Endothelial cell of umbilical vein (primary cell): ENCODE measurements around the gene PPP1R16B. TPM values are rescaled to one million over a fixed set of nuclear protein-coding genes. Genes with fewer than 3 reads are reported as not detected.

Experiments used
- BruUV-seq: library from RNA; stranded (reverse); fragments of 400-500 nt; replicated peaks from 2 replicates; lab custom pipeline; 2021; lab: Mats Ljungman, UMichigan
- CTCF ChIA-PET: fragments of 300-600, 350-600 bp; sonication (Branson Sonifier 250); formaldehyde crosslinking; loops from one replicate; lab custom pipeline; 2021; ENCODE audit warnings: antibody characterized with exemption, inconsistent platforms; lab: Charles Lee
- POLR2A ChIA-PET: fragments of 300-600, 350-600 bp; sonication (Branson Sonifier 250); formaldehyde crosslinking; loops from one replicate; lab custom pipeline; 2021; ENCODE audit warnings: antibody characterized with exemption, inconsistent platforms; lab: Charles Lee
- DNase-seq: peaks from one replicate; pipeline ENCODE4 v3.0.0-alpha.2; 2011; ENCODE audit warnings: low read depth, low spot score
- FAIRE-seq: peaks from 2 replicates; lab custom pipeline; 2011; peaks lifted over from hg19 to GRCh38; lab: Jason Lieb, UNC
- H2AFZ ChIP-seq: 2 replicates; pipeline ENCODE4 v1.6.0; 2012; ENCODE audit warnings: low read depth, low read length, control low read depth, inconsistent platforms
- H3K27ac ChIP-seq: 2 replicates; pipeline ENCODE4 v1.5.1; 2011; ENCODE audit warnings: low read depth, mild to moderate bottlenecking, control low read depth, low read length, moderate library complexity; ENCODE audit not compliant: insufficient read depth
- H3K27me3 ChIP-seq, 2 experiments: 2 replicates each; pipeline versions ENCODE4 v1.6.0 to v1.6.1; 2011; ENCODE audit warnings: low read length in 2 of 2, mixed read lengths in 1 of 2; ENCODE audit not compliant: control insufficient read depth in 2 of 2, insufficient read depth in 2 of 2
- H3K36me3 ChIP-seq, 2 experiments: 2 replicates in 1 of 2; 3 replicates in 1 of 2; pipeline ENCODE4 v1.5.1; 2011; ENCODE audit warnings: low read length in 2 of 2, mild to moderate bottlenecking in 1 of 2, moderate library complexity in 1 of 2; ENCODE audit not compliant: control insufficient read depth in 2 of 2, insufficient read depth in 2 of 2; ENCODE audit errors: extremely low read depth in 1 of 2
- H3K4me1 ChIP-seq: 3 replicates; pipeline ENCODE4 v1.5.1; 2011; ENCODE audit warnings: mild to moderate bottlenecking, low read length; ENCODE audit not compliant: control insufficient read depth, insufficient read depth; ENCODE audit errors: extremely low read depth
- H3K4me2 ChIP-seq: 2 replicates; pipeline ENCODE4 v1.6.1; 2011; ENCODE audit warnings: low read length, control low read depth, mixed read lengths; ENCODE audit not compliant: insufficient read depth
- H3K4me3 ChIP-seq, 3 experiments: fragments of 200-600 bp in 1 of 3; sonication (generic), shearing (Covaris generic) in 1 of 3; replicated peaks in 1 of 3; 2 replicates each; pipeline ENCODE4 v1.5.1; 2011 to 2016; ENCODE audit warnings: control low read depth in 3 of 3, low read length in 3 of 3, mild to moderate bottlenecking in 2 of 3, inconsistent platforms in 1 of 3, low read depth in 1 of 3, moderate library complexity in 1 of 3; ENCODE audit not compliant: insufficient read depth in 1 of 3
- H3K79me2 ChIP-seq: 2 replicates; pipeline ENCODE4 v1.6.0; 2012; ENCODE audit warnings: low read length, inconsistent platforms; ENCODE audit not compliant: control insufficient read depth, insufficient read depth
- H3K9ac ChIP-seq: replicated peaks from 2 replicates; pipeline ENCODE3; 2011; ENCODE audit warnings: low read length, control low read depth; ENCODE audit not compliant: insufficient read depth; ENCODE audit errors: extremely low read depth
- H3K9me1 ChIP-seq: replicated peaks from 3 replicates; pipeline ENCODE4 v1.6.0; 2011; ENCODE audit warnings: mild to moderate bottlenecking, low read length; ENCODE audit not compliant: control insufficient read depth, insufficient read depth; ENCODE audit errors: extremely low read depth
- H3K9me3 ChIP-seq: replicated peaks from 2 replicates; pipeline ENCODE4 v1.5.1; 2012; ENCODE audit warnings: low read length, inconsistent platforms; ENCODE audit not compliant: control insufficient read depth, insufficient read depth
- H4K20me1 ChIP-seq: replicated peaks from 2 replicates; pipeline ENCODE3; 2011; ENCODE audit warnings: mild to moderate bottlenecking, low read length; ENCODE audit not compliant: control insufficient read depth, insufficient read depth; ENCODE audit errors: extremely low read depth
- EZH2 ChIP-seq: IDR thresholded peaks from 2 replicates; pipeline ENCODE4 v1.6.1; 2012; ENCODE audit warnings: borderline replicate concordance, low read depth, mild to moderate bottlenecking, moderate library complexity, low read length, inconsistent platforms; ENCODE audit not compliant: severe bottlenecking
- FOS ChIP-seq: IDR thresholded peaks from 2 replicates; pipeline ENCODE4 v1.6.1; 2011; ENCODE audit warnings: mild to moderate bottlenecking, low read length, moderate library complexity, borderline replicate concordance; ENCODE audit not compliant: insufficient read depth
- GATA2 ChIP-seq: IDR thresholded peaks from 2 replicates; pipeline ENCODE4 v1.7.0; 2011; ENCODE audit warnings: low read depth, mild to moderate bottlenecking, moderate library complexity, mixed read lengths, low read length; ENCODE audit not compliant: insufficient read length, insufficient read depth
- JUN ChIP-seq: IDR thresholded peaks from 2 replicates; pipeline ENCODE4 v1.6.1; 2011; ENCODE audit warnings: borderline replicate concordance, low read depth; ENCODE audit not compliant: insufficient read length, insufficient read depth
- MYC ChIP-seq: IDR thresholded peaks from one replicate; pipeline ENCODE4 v1.6.1; 2011; ENCODE audit warnings: mild to moderate bottlenecking, low read depth, low read length
- dilution Hi-C: fragments of 300-500 bp; cut with MboI; formaldehyde crosslinking; loops from one replicate; pipeline ENCODE4 v1.15.0; 2019; ENCODE audit warnings: low sequenced_read_pairs; ENCODE audit not compliant: extremely low pct_ligation_motif_present
- intact Hi-C: fragments of 100-400 bp; cut with micrococcal nuclease; formaldehyde crosslinking; loops from one replicate; pipeline ENCODE4 v1.10.0; 2022
- polyA plus RNA-seq, 4 experiments: library from polyadenylated mRNA; depleted of rRNA in 3 of 4; stranded (reverse) in 3 of 4; unstranded in 1 of 4; fragments of >200 nt; gene quantifications; 2 replicates each; pipeline versions ENCODE4 v1.2.1 to v1.2.3, GENCODE V29; 2011 to 2012; ENCODE audit warnings: missing spikeins in 1 of 4
- total RNA-seq: library from RNA; stranded (reverse); gene quantifications from 2 replicates; pipeline ENCODE4 v1.2.3, GENCODE V29; 2021
- TF ChIP-seq, protein P1 (sequence below): IDR thresholded peaks from 2 replicates; pipeline ENCODE4 v1.6.1; 2011; ENCODE audit not compliant: insufficient read depth, insufficient read length
- TF ChIP-seq, protein P2 (sequence below), 2 donors: IDR thresholded peaks; 1 replicate in 1 of 2; 2 replicates in 1 of 2; pipeline ENCODE4 v1.5.1; 2011; ENCODE audit warnings: low read length in 2 of 2, mild to moderate bottlenecking in 2 of 2, moderate library complexity in 2 of 2, control low read depth in 1 of 2, inconsistent platforms in 1 of 2, low read depth in 1 of 2; ENCODE audit not compliant: insufficient read depth in 1 of 2; ENCODE audit errors: extremely low read depth in 1 of 2

Gene PPP1R16B
- total and polyA plus RNA-seq, 2 donors (not counting 3 experiments of a cell fraction or from before 2014, with no cell fraction given) = 34.7 to 68.1 TPM

DNA sequence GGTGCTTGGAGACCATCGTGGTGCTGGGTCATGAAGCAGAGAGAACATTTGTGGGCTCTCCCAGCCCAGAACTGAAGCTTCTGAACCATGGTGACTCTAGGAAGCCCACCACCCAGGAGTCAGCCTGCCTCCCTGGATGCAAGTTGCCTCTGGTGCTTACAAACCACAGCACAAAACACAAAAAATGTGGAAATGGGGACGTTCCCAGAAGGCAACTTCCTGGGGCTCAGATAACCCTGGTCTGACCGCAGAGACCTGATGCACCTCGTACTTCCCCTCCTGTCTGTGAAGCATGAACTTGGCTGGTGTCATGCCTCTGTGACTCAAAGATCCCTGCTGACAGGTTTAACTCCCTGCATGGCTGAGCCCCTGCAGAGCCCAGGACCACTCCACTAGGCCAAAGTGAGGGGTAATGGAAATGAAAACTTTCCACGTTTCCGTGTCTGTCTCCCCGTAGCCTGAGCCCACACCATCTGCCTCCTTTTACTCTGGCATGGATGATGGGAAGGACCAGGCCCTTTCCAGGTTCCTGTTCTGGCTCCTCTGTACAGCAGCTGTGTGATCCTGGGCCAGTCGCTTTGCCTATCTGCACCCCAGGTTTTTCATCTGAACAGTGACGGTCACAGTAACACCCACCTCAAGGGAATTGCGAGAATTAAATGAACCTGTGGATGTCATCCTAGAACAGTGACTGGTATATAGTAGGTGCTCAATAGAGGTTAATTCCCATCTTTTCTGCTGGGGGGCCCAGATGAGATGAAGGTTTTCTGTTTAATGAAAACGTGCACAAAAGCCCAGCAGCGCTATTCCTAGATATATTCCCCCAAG, 57.7 kb downstream of the PPP1R16B start:
- Histone ChIP-seq H3K27me3 (no peaks in the 10 kb centered on the region), H3K4me1 (peaks cover 7% of the 10 kb centered on the region), H3K9me1 (no peaks in the 10 kb centered on the region), H3K4me2 (no peak overlapping the region), H3K4me3 (no peak overlapping the region), H2AFZ (no peak overlapping the region), H3K79me2 (no peaks in the 10 kb centered on the region), H3K9me3 (no peaks in the 10 kb centered on the region), H3K9ac (no peak overlapping the region), H3K36me3 (peaks cover 0 to 5% of the 10 kb centered on the region in 2 experiments), H3K27ac (no peak overlapping the region), H4K20me1 (no peaks in the 10 kb centered on the region)
- no peak for FAIRE-seq
- dilution Hi-C loops (no loop called here), intact Hi-C loops (no loop called here)
- DNase-seq = no peak
- no TSS peak for BruUV-seq
- TF ChIP-seq EZH2 (no peak), FOS (no peak), GATA2 (no peak), MYC (no peak), JUN (no peak)
- TF ChIP-seq, protein P1, sequence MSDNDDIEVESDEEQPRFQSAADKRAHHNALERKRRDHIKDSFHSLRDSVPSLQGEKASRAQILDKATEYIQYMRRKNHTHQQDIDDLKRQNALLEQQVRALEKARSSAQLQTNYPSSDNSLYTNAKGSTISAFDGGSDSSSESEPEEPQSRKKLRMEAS = no peak
- ChIA-PET CTCF (no interaction called here), POLR2A (no interaction called here)

DNA sequence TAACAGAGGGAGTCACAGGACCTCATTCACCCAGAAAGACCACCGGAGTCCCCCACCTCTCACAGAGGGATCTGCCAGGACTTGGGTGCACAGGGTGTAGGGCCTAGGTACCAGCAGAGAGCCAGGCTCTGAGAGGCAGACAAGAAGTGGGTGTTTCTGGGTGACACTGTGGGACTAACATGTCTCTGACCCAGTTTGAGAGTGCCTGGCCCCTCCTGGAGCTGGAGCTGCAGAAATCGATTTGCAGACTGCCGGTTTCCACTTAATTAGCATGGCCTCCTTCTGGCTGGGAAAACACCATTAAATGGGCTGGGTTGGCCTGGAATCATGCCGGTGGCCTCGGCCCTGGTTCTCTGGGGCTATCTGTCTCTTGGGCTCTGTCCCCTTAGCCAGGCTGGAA, 59.2 kb downstream of the PPP1R16B start:
- H3K27me3 ChIP-seq = no peaks in the 10 kb centered on the region
- intact Hi-C loops = no loop called here
- no peaks in the 10 kb centered on the region for H3K79me2 ChIP-seq
- H3K9me1 ChIP-seq = no peaks in the 10 kb centered on the region
- no peak overlapping the region for H3K27ac ChIP-seq
- H4K20me1 ChIP-seq = no peaks in the 10 kb centered on the region
- ChIA-PET POLR2A (no interaction called here), CTCF (no interaction called here)
- H3K9ac ChIP-seq = no peak overlapping the region
- H3K4me2 ChIP-seq = no peak overlapping the region
- no peaks in the 10 kb centered on the region for H3K9me3 ChIP-seq
- no TSS peak for BruUV-seq
- TF ChIP-seq, protein P2, sequence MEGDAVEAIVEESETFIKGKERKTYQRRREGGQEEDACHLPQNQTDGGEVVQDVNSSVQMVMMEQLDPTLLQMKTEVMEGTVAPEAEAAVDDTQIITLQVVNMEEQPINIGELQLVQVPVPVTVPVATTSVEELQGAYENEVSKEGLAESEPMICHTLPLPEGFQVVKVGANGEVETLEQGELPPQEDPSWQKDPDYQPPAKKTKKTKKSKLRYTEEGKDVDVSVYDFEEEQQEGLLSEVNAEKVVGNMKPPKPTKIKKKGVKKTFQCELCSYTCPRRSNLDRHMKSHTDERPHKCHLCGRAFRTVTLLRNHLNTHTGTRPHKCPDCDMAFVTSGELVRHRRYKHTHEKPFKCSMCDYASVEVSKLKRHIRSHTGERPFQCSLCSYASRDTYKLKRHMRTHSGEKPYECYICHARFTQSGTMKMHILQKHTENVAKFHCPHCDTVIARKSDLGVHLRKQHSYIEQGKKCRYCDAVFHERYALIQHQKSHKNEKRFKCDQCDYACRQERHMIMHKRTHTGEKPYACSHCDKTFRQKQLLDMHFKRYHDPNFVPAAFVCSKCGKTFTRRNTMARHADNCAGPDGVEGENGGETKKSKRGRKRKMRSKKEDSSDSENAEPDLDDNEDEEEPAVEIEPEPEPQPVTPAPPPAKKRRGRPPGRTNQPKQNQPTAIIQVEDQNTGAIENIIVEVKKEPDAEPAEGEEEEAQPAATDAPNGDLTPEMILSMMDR (IDR thresholded peaks at IDR 0.05; ENCODE audit: extremely low read depth in 1 of 2, insufficient read depth in 1 of 2, low read depth in 1 of 2, low read length in 2 of 2) = no peak
- H3K4me3 ChIP-seq = no peak overlapping the region
- no peak for FAIRE-seq
- DNase-seq = no peak
- dilution Hi-C loops = no loop called here
- peaks cover 7% of the 10 kb centered on the region for H3K4me1 ChIP-seq
- H3K36me3 ChIP-seq = peaks cover 0 to 5% of the 10 kb centered on the region in 2 experiments
- no peak overlapping the region for H2AFZ ChIP-seq
